A549 (cell line): ENCODE data around the gene CEND1. TPM values are rescaled to one million over a fixed set of nuclear protein-coding genes. Genes with fewer than 3 reads are reported as not detected.

Experiments
- ATAC-seq, 2 experiments: fragments of 200-7000 bp in 1 of 2; fragments of >200 bp in 1 of 2; cut with Nextera tagmentation in 1 of 2; cut with Tn5 transposase in 1 of 2; 3 replicates each; pipeline versions ENCODE4 v1.8.0 to v1.9.1; 2018 to 2020; ENCODE audit warnings: mild to moderate bottlenecking in 1 of 2, moderate library complexity in 1 of 2
- CTCF ChIA-PET: fragments of 300-600 bp; sonication (Branson Sonifier 250); formaldehyde crosslinking; extraction: SDS; loops from one replicate; lab custom pipeline; 2021; ENCODE audit warnings: antibody characterized with exemption, inconsistent platforms; lab: Yijun Ruan, JAX
- POLR2A ChIA-PET: fragments of 350-600 bp; formaldehyde crosslinking; extraction: SDS; loops from one replicate; lab custom pipeline; 2021; ENCODE audit warnings: antibody characterized with exemption, inconsistent platforms; lab: Yijun Ruan, JAX
- DNase-seq, 2 experiments: peaks; one replicate each; pipeline versions ENCODE4 v3.0.0 to v3.0.0-alpha.2; 2011 to 2016; ENCODE audit warnings: low read depth in 1 of 2, low spot score in 1 of 2
- FAIRE-seq: peaks from 2 replicates; lab custom pipeline; 2011; peaks lifted over from hg19 to GRCh38; lab: Jason Lieb, UNC
- H3K27ac ChIP-seq, 2 experiments: fragments of >200 bp; sonication (Bioruptor Twin); formaldehyde crosslinking; 3 replicates each; pipeline ENCODE4 v1.5.1; 2016 to 2017
- H3K4me1 ChIP-seq: fragments of >200 bp; sonication (Bioruptor Twin); formaldehyde crosslinking; 3 replicates; pipeline ENCODE4 v1.6.1; 2016
- H3K4me2 ChIP-seq: fragments of >200 bp; sonication (Bioruptor Twin); formaldehyde crosslinking; 3 replicates; pipeline ENCODE4 v1.6.1; 2016
- H3K4me3 ChIP-seq: fragments of >200 bp; sonication (Bioruptor Twin); formaldehyde crosslinking; 3 replicates; pipeline ENCODE4 v1.5.1; 2016
- H3K9me3 ChIP-seq: fragments of >200 bp; sonication (Bioruptor Twin); formaldehyde crosslinking; 3 replicates; pipeline ENCODE4 v1.6.1; 2016
- BCL3 ChIP-seq: fragments of >200 bp; sonication (Bioruptor Twin); formaldehyde crosslinking; IDR thresholded peaks from 3 replicates; pipeline ENCODE4 v1.6.1; 2016
- BHLHE40 ChIP-seq: IDR thresholded peaks from 2 replicates; pipeline ENCODE4 v1.6.1; 2012; ENCODE audit warnings: low read depth, low read length, inconsistent platforms
- CBX2 ChIP-seq: fragments of 200-600 bp; sonication (generic); IDR thresholded peaks from 2 replicates; pipeline ENCODE4 v1.6.1; 2016; ENCODE audit warnings: low read depth, mild to moderate bottlenecking, borderline replicate concordance
- CBX8 ChIP-seq: fragments of 200-600 bp; sonication (generic); IDR thresholded peaks from 2 replicates; pipeline ENCODE4 v1.6.1; 2016
- CHD2 ChIP-seq: fragments of 150-350 bp; IDR thresholded peaks from 2 replicates; pipeline ENCODE4 v1.6.1; 2014; ENCODE audit warnings: low read length; ENCODE audit not compliant: partially characterized antibody
- CHD4 ChIP-seq: fragments of 200-600 bp; sonication (generic); IDR thresholded peaks from 2 replicates; pipeline ENCODE4 v1.6.1; 2016; ENCODE audit warnings: antibody characterized with exemption, mild to moderate bottlenecking, borderline replicate concordance
- EHMT2 ChIP-seq: fragments of 200-600 bp; sonication (generic); IDR thresholded peaks from 2 replicates; pipeline ENCODE4 v1.6.1; 2016; ENCODE audit warnings: antibody characterized with exemption, low read depth, mild to moderate bottlenecking, moderate library complexity
- EP300 ChIP-seq, 2 experiments: fragments of >200 bp; sonication (Bioruptor Twin); formaldehyde crosslinking; IDR thresholded peaks; 2 replicates in 1 of 2; 3 replicates in 1 of 2; pipeline ENCODE4 v1.6.1; 2016 to 2017
- FOSB ChIP-seq: fragments of 250-450 bp; sonication (Bioruptor Pico); IDR thresholded peaks from 2 replicates; pipeline ENCODE4 v1.5.0; 2020; ENCODE audit warnings: mild to moderate bottlenecking, moderate library complexity
- FOSL2 ChIP-seq, 2 experiments: fragments of 450-650 bp in 1 of 2; fragments of >200 bp in 1 of 2; sonication (Bioruptor Twin) in 1 of 2; formaldehyde crosslinking; IDR thresholded peaks; 2 replicates each; pipeline versions ENCODE4 v1.5.0 to v1.6.1; 2016 to 2020; ENCODE audit warnings: mild to moderate bottlenecking in 1 of 2, moderate library complexity in 1 of 2
- HMGXB4 ChIP-seq: fragments of 250-450 bp; sonication (Bioruptor Pico); IDR thresholded peaks from 2 replicates; pipeline ENCODE4 v1.5.0; 2021; ENCODE audit warnings: mild to moderate bottlenecking, moderate library complexity, borderline replicate concordance
- JUNB ChIP-seq: fragments of >200 bp; sonication (Bioruptor Twin); formaldehyde crosslinking; IDR thresholded peaks from 2 replicates; pipeline ENCODE4 v1.6.1; 2016
- MAFK ChIP-seq: fragments of 450-650 bp; IDR thresholded peaks from 2 replicates; pipeline ENCODE4 v1.6.1; 2014; ENCODE audit not compliant: partially characterized antibody
- MYC ChIP-seq: IDR thresholded peaks from 2 replicates; pipeline ENCODE4 v1.6.1; 2012; ENCODE audit warnings: mild to moderate bottlenecking, inconsistent platforms, low read length, improper control_type of control experiment, borderline replicate concordance
- NPAS2 ChIP-seq: fragments of 250-450 bp; sonication (Bioruptor Pico); IDR thresholded peaks from 2 replicates; pipeline ENCODE4 v1.8.0; 2022; ENCODE audit warnings: mild to moderate bottlenecking, moderate library complexity, borderline replicate concordance
- NR3C1 ChIP-seq: fragments of >200 bp; sonication (Bioruptor Twin); formaldehyde crosslinking; IDR thresholded peaks from 3 replicates; pipeline ENCODE4 v1.6.1; 2017
- PHF8 ChIP-seq: fragments of 200-600 bp; sonication (generic); IDR thresholded peaks from 2 replicates; pipeline ENCODE4 v1.6.1; 2016; ENCODE audit warnings: low read depth, mild to moderate bottlenecking, antibody characterized with exemption, moderate library complexity, borderline replicate concordance
- POLR2A ChIP-seq: IDR thresholded peaks from 2 replicates; pipeline ENCODE4 v1.6.1; 2012; ENCODE audit warnings: mild to moderate bottlenecking, low read length
- REST ChIP-seq: fragments of 200-600 bp; sonication (generic); IDR thresholded peaks from 2 replicates; pipeline ENCODE4 v1.6.1; 2016; ENCODE audit warnings: antibody characterized with exemption, mild to moderate bottlenecking, moderate library complexity
- RFX5 ChIP-seq: fragments of 450-650 bp; IDR thresholded peaks from 2 replicates; pipeline ENCODE4 v1.7.1; 2014; ENCODE audit warnings: antibody characterized with exemption, mild to moderate bottlenecking, moderate library complexity
- SMC3 ChIP-seq: fragments of >200 bp; sonication (Bioruptor Twin); formaldehyde crosslinking; IDR thresholded peaks from 3 replicates; pipeline ENCODE4 v1.6.1; 2018; ENCODE audit warnings: inconsistent platforms
- SREBF2 ChIP-seq: fragments of 450-650 bp; IDR thresholded peaks from 2 replicates; pipeline ENCODE4 v1.6.1; 2014; ENCODE audit warnings: mild to moderate bottlenecking, moderate library complexity
- TP53 ChIP-seq: fragments of 250-450 bp; sonication (Bioruptor Pico); IDR thresholded peaks from 2 replicates; pipeline ENCODE4 v1.5.0; 2021; ENCODE audit warnings: mild to moderate bottlenecking, moderate library complexity
- ZFP36 ChIP-seq: fragments of 450-650 bp; IDR thresholded peaks from 2 replicates; pipeline ENCODE4 v1.6.1; 2014; ENCODE audit warnings: borderline replicate concordance; ENCODE audit not compliant: partially characterized antibody
- ZSCAN20 ChIP-seq: fragments of 250-450 bp; sonication (Bioruptor Pico); IDR thresholded peaks from 2 replicates; pipeline ENCODE4 v1.8.0; 2022; ENCODE audit warnings: mild to moderate bottlenecking, moderate library complexity
- WGBS: methylation state at CpG from one replicate; pipeline ENCODE4 v1.1.6; 2017; ENCODE audit errors: missing lambda C conversion rate; 5-methylcytosine and 5-hydroxymethylcytosine counted together
- polyA plus RNA-seq, 4 experiments: library from polyadenylated mRNA; depleted of rRNA in 3 of 4; stranded (reverse); fragments of >200 nt; fragmentation: RNase III in 1 of 4; extraction: RNeasy Plus Mini Kit Qiagen cat#74134 plus additional on column Dnase treatment in 1 of 4; gene quantifications; 2 replicates in 3 of 4; 3 replicates in 1 of 4; pipeline ENCODE4 v1.2.3, GENCODE V29; 2011 to 2017
- TF ChIP-seq, protein P1 (sequence below): fragments of >200 bp; sonication (Bioruptor Twin); formaldehyde crosslinking; IDR thresholded peaks from 2 replicates; pipeline ENCODE4 v1.6.1; 2016

Gene CEND1
- polyA plus RNA-seq, 2 of the 4 experiments (the other 2 are of a cell fraction), result 1.0 TPM; not detected in 1

GRCh38 chr11:801097-801780, 11.3 kb upstream of the CEND1 start:
- no peak for ATAC-seq
- no peak overlapping the region for H3K27ac ChIP-seq
- no peak for DNase-seq
- no peak overlapping the region for H3K4me2 ChIP-seq
- H3K9me3 ChIP-seq, result no peaks in the 10 kb centered on the region
- TF ChIP-seq JUNB (no peak), ZSCAN20 (CRISPR knock-in tag) (no peak), TP53 (CRISPR knock-in tag) (no peak), NPAS2 (CRISPR knock-in tag) (no peak), CHD2 (no peak), EP300 (IDR thresholded peaks at IDR 0.05) (no peak), EHMT2 (no peak)
- H3K4me3 ChIP-seq, result no peak overlapping the region
- ChIA-PET CTCF (interaction anchor here (1.0 kb wide), 2 partner anchors 11 to 36 kb away, joined by 3 read pairs; partner anchors contain the start of gene CEND1), POLR2A (no interaction called here)
- peaks cover 22% of the 10 kb centered on the region for H3K4me1 ChIP-seq
- FAIRE-seq, result no peak
- WGBS, result 94% methylated on average over 11 of the region's 20 CpGs

- DNase-seq (no peak), FAIRE-seq (no peak), ATAC-seq (no peak)
- H3K4me2 ChIP-seq, result no peak overlapping the region
- no peak for TF ChIP-seq RFX5
- no peak for TF ChIP-seq CBX8
- no peak for TF ChIP-seq FOSL2 (IDR thresholded peaks at IDR 0.05)
- no peak for TF ChIP-seq FOSL2 (CRISPR knock-in tag; IDR thresholded peaks at IDR 0.05)
- no peak for TF ChIP-seq PHF8
- TF ChIP-seq SMC3, result no peak
- TF ChIP-seq CHD4, result no peak
- no peak overlapping the region for H3K27ac ChIP-seq
- CTCF ChIA-PET, result interaction anchor here (1.0 kb wide), 2 partner anchors 11 to 35 kb away, joined by 3 read pairs; partner anchors contain the start of gene CEND1
- peaks cover 30% of the 10 kb centered on the region for H3K4me1 ChIP-seq
- no peak overlapping the region for H3K4me3 ChIP-seq
- no peaks in the 10 kb centered on the region for H3K9me3 ChIP-seq
- POLR2A ChIA-PET, result no interaction called here
- WGBS, result 90% methylated on average over 29 of the region's 30 CpGs
Observed at GRCh38 chr11:800473-800872, 10.6 kb upstream of the CEND1 start.

GRCh38 chr11:799641-800316, 9.9 kb upstream of the CEND1 start:
- Histone ChIP-seq H3K27ac (no peak overlapping the region), H3K9me3 (no peaks in the 10 kb centered on the region), H3K4me3 (no peak overlapping the region), H3K4me1 (peaks cover 37% of the 10 kb centered on the region), H3K4me2 (no peak overlapping the region)
- ChIA-PET POLR2A (no interaction called here), CTCF (interaction anchor here (0.9 to 1.9 kb wide), 5 partner anchors 9 to 53 kb away, joined by 3 to 10 read pairs (median 4); partner anchors contain the start of genes CEND1, GATD1, RPLP2 and TALDO1)
- WGBS, result 93% methylated on average over 7 of the region's 32 CpGs
- FAIRE-seq (no peak), DNase-seq (no peak), ATAC-seq (no peak)
- no peak for TF ChIP-seq CBX2
- TF ChIP-seq REST, result no peak
- TF ChIP-seq, protein P1, sequence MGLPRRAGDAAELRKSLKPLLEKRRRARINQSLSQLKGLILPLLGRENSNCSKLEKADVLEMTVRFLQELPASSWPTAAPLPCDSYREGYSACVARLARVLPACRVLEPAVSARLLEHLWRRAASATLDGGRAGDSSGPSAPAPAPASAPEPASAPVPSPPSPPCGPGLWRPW, result no peak
- TF ChIP-seq BCL3, result no peak
- TF ChIP-seq EHMT2, result no peak
- TF ChIP-seq ZFP36, result no peak
- TF ChIP-seq SREBF2, result no peak
- TF ChIP-seq FOSL2 (IDR thresholded peaks at IDR 0.05), result no peak
- no peak for TF ChIP-seq FOSL2 (CRISPR knock-in tag; IDR thresholded peaks at IDR 0.05)
- no peak for TF ChIP-seq POLR2A
- TF ChIP-seq MYC, result no peak
- TF ChIP-seq FOSB, result no peak
- TF ChIP-seq MAFK, result no peak
- no peak for TF ChIP-seq SMC3
- no peak for TF ChIP-seq NR3C1
- no peak for TF ChIP-seq HMGXB4 (CRISPR knock-in tag)
- no peak for TF ChIP-seq BHLHE40
